Neural progenitor cell (in vitro differentiated cells): ENCODE measurements around the gene GLS. TPM values are rescaled to one million over a fixed set of nuclear protein-coding genes. Genes with fewer than 3 reads are reported as not detected.

Experiments used
- DNase-seq: peaks from one replicate; pipeline ENCODE4 v3.0.0-alpha.2; 2016; ENCODE audit warnings: low spot score
- H2AFZ ChIP-seq: fragments of 200-600 bp; sonication (generic); replicated peaks from 2 replicates; pipeline ENCODE4 v1.6.1; 2016; ENCODE audit warnings: antibody characterized with exemption
- H3F3A ChIP-seq: fragments of 200-600 bp; sonication (generic); 2 replicates; pipeline ENCODE4 v1.6.1; 2016; ENCODE audit warnings: antibody characterized with exemption, low read depth
- H3K27ac ChIP-seq: fragments of 200-600 bp; sonication (generic); 2 replicates; pipeline ENCODE4 v1.5.1; 2016; ENCODE audit warnings: mild to moderate bottlenecking
- H3K27me3 ChIP-seq: fragments of 200-600 bp; sonication (generic); 2 replicates; pipeline ENCODE4 v1.6.1; 2016; ENCODE audit warnings: mild to moderate bottlenecking, moderate library complexity
- H3K36me3 ChIP-seq: fragments of 200-600 bp; sonication (generic); 2 replicates; pipeline ENCODE4 v1.5.1; 2016
- H3K4me1 ChIP-seq: fragments of 200-600 bp; sonication (generic); 2 replicates; pipeline ENCODE4 v1.6.1; 2016; ENCODE audit warnings: mixed run types
- H3K4me2 ChIP-seq: fragments of 200-600 bp; sonication (generic); 2 replicates; pipeline ENCODE4 v1.6.1; 2016
- H3K4me3 ChIP-seq: fragments of 200-600 bp; sonication (generic); 2 replicates; pipeline ENCODE4 v1.5.1; 2016
- H3K79me2 ChIP-seq: fragments of 200-600 bp; sonication (generic); 2 replicates; pipeline ENCODE4 v1.6.1; 2016; ENCODE audit warnings: low read depth
- H3K9ac ChIP-seq: fragments of 200-600 bp; sonication (generic); 2 replicates; pipeline ENCODE4 v1.6.1; 2016
- H3K9me3 ChIP-seq: fragments of 200-600 bp; sonication (generic); 2 replicates; pipeline ENCODE4 v1.5.1; 2016; ENCODE audit warnings: low read depth
- H4K20me1 ChIP-seq: fragments of 200-600 bp; sonication (generic); 2 replicates; pipeline ENCODE4 v1.6.1; 2016; ENCODE audit warnings: low read depth
- H3K27ac Mint-ChIP-seq: 3 replicates; pipeline ENCODE4 v1.8.0; 2021; ENCODE audit warnings: mixed read lengths
- H3K27me3 Mint-ChIP-seq: 2 replicates; pipeline ENCODE4 v1.8.0; 2022; ENCODE audit warnings: low read depth, mild to moderate bottlenecking, inconsistent platforms, moderate library complexity, mixed read lengths; ENCODE audit not compliant: insufficient read depth
- H3K36me3 Mint-ChIP-seq: 3 replicates; pipeline ENCODE4 v1.8.0; 2021; ENCODE audit warnings: mixed read lengths
- H3K4me1 Mint-ChIP-seq: 3 replicates; pipeline ENCODE4 v1.8.0; 2021; ENCODE audit warnings: mixed read lengths
- H3K4me3 Mint-ChIP-seq: 3 replicates; pipeline ENCODE4 v1.8.0; 2021; ENCODE audit warnings: mild to moderate bottlenecking, moderate library complexity, mixed read lengths
- H3K9me3 Mint-ChIP-seq: 3 replicates; pipeline ENCODE4 v1.8.0; 2020; ENCODE audit warnings: mixed read lengths
- CTCF ChIP-seq: fragments of 200-600 bp; sonication (generic); IDR thresholded peaks from 2 replicates; pipeline ENCODE4 v1.5.1; 2017; ENCODE audit warnings: antibody characterized with exemption, mild to moderate bottlenecking
- EZH2 ChIP-seq: fragments of 200-600 bp; sonication (generic); IDR thresholded peaks from 2 replicates; pipeline ENCODE4 v1.6.1; 2017; ENCODE audit warnings: antibody characterized with exemption, mild to moderate bottlenecking, moderate library complexity
- EZH2phosphoT487 ChIP-seq: fragments of 200-600 bp; sonication (generic); IDR thresholded peaks from 2 replicates; pipeline ENCODE4 v1.6.1; 2017; ENCODE audit warnings: antibody characterized with exemption
- total RNA-seq: library from RNA; depleted of rRNA; stranded (reverse); fragments of >200 nt; gene quantifications from 2 replicates; pipeline ENCODE4 v1.2.3, GENCODE V29; 2015; ENCODE audit warnings: low replicate concordance

The GLS gene
- total RNA-seq, 1 donor from 2014 or later = 54.0 TPM

- H3K4me1 Mint-ChIP-seq = no peaks in the 10 kb centered on the region
- H3K36me3 Mint-ChIP-seq = no peaks in the 10 kb centered on the region
- H3K4me3 ChIP-seq = no peak overlapping the region
- peak overlapping the region; percentile 30 for H3K27ac ChIP-seq
- H3K36me3 ChIP-seq = peaks cover 2% of the 10 kb centered on the region
- no peaks in the 10 kb centered on the region for H3K4me1 ChIP-seq
- H3K9me3 Mint-ChIP-seq = no peaks in the 10 kb centered on the region
- no peak overlapping the region for H3K4me3 Mint-ChIP-seq
- no peaks in the 10 kb centered on the region for H3F3A ChIP-seq
- H3K79me2 ChIP-seq = no peaks in the 10 kb centered on the region
- TF ChIP-seq EZH2phosphoT487 = no peak
- TF ChIP-seq CTCF = no peak
- TF ChIP-seq EZH2 = no peak
- no peaks in the 10 kb centered on the region for H3K27me3 ChIP-seq
- no peaks in the 10 kb centered on the region for H4K20me1 ChIP-seq
- H3K9me3 ChIP-seq = no peaks in the 10 kb centered on the region
- no peak overlapping the region for H3K27ac Mint-ChIP-seq
- no peak for DNase-seq
- H3K4me2 ChIP-seq = no peak overlapping the region
- H3K9ac ChIP-seq = no peak overlapping the region
- no peak overlapping the region for H2AFZ ChIP-seq
- no peaks in the 10 kb centered on the region for H3K27me3 Mint-ChIP-seq
Observed at GRCh38 chr2:190940454-190940853, 59.8 kb downstream of the GLS start.

GRCh38 chr2:190941571-190941970 is 61.0 kb downstream of the GLS start:
- no peaks in the 10 kb centered on the region for H4K20me1 ChIP-seq
- H3K27me3 Mint-ChIP-seq = no peaks in the 10 kb centered on the region
- no peaks in the 10 kb centered on the region for H3K9me3 ChIP-seq
- no peaks in the 10 kb centered on the region for H3K9me3 Mint-ChIP-seq
- H3K4me2 ChIP-seq = no peak overlapping the region
- no peak overlapping the region for H3K27ac ChIP-seq
- no peak overlapping the region for H3K4me3 ChIP-seq
- H2AFZ ChIP-seq = no peak overlapping the region
- H3K27ac Mint-ChIP-seq = no peak overlapping the region
- TF ChIP-seq CTCF (no peak), EZH2phosphoT487 (no peak), EZH2 (no peak)
- no peak overlapping the region for H3K9ac ChIP-seq
- no peaks in the 10 kb centered on the region for H3K27me3 ChIP-seq
- H3K36me3 ChIP-seq = no peaks in the 10 kb centered on the region
- H3F3A ChIP-seq = no peaks in the 10 kb centered on the region
- no peak for DNase-seq
- no peaks in the 10 kb centered on the region for H3K36me3 Mint-ChIP-seq
- H3K79me2 ChIP-seq = no peaks in the 10 kb centered on the region
- no peaks in the 10 kb centered on the region for H3K4me1 ChIP-seq
- H3K4me3 Mint-ChIP-seq = no peak overlapping the region
- H3K4me1 Mint-ChIP-seq = no peaks in the 10 kb centered on the region

GRCh38 chr2:190942697-190943096 is 62.1 kb downstream of the GLS start:
- Histone ChIP-seq H3K9ac (no peak overlapping the region), H3K4me1 (no peaks in the 10 kb centered on the region), H2AFZ (no peak overlapping the region), H3K27me3 (no peaks in the 10 kb centered on the region), H4K20me1 (no peaks in the 10 kb centered on the region), H3K9me3 (no peaks in the 10 kb centered on the region), H3K79me2 (no peaks in the 10 kb centered on the region), H3F3A (no peaks in the 10 kb centered on the region), H3K4me3 (no peak overlapping the region), H3K27ac (no peak overlapping the region), H3K36me3 (no peaks in the 10 kb centered on the region), H3K4me2 (no peak overlapping the region)
- DNase-seq = no peak
- Mint-ChIP-seq H3K27me3 (no peaks in the 10 kb centered on the region), H3K9me3 (no peaks in the 10 kb centered on the region), H3K4me1 (no peaks in the 10 kb centered on the region), H3K4me3 (no peak overlapping the region), H3K36me3 (no peaks in the 10 kb centered on the region), H3K27ac (no peak overlapping the region)
- TF ChIP-seq EZH2phosphoT487 = no peak
- TF ChIP-seq EZH2 = no peak
- no peak for TF ChIP-seq CTCF
